HL-60 (cell line): ENCODE data around the gene RAD51.

Experiments
- CTCF ChIP-seq: IDR thresholded peaks from one replicate; pipeline ENCODE4 v1.5.1; 2011; ENCODE audit warnings: low read length, control low read depth, inconsistent platforms; ENCODE audit not compliant: insufficient read depth
- GABPA ChIP-seq: IDR thresholded peaks from 2 replicates; pipeline ENCODE4 v1.6.1; 2012; ENCODE audit warnings: low read depth
- POLR2AphosphoS5 ChIP-seq: IDR thresholded peaks from 2 replicates; pipeline ENCODE4 v1.6.1; 2012; ENCODE audit warnings: low read depth
- REST ChIP-seq: IDR thresholded peaks from 2 replicates; pipeline ENCODE4 v1.6.1; 2012; ENCODE audit warnings: low read depth; ENCODE audit not compliant: insufficient replicate concordance

- no peak for TF ChIP-seq CTCF
- TF ChIP-seq REST = no peak
- TF ChIP-seq POLR2AphosphoS5 = no peak
- no peak for TF ChIP-seq GABPA
Measured at GRCh38 chr15:40751745-40752144, 56.8 kb downstream of the RAD51 start.
